ENCODE measurements around the gene IFI27.

- no peak for TF ChIP-seq CTCF (conservative IDR thresholded peaks at IDR 0.05; ENCODE audit: low read depth, low read length)
- TF ChIP-seq EZH2 (IDR thresholded peaks at IDR 0.05; ENCODE audit: borderline replicate concordance, low read depth, low read length, poor library complexity, severe bottlenecking): no peak
Measured at GRCh38 chr14:94139421-94139820, 28.9 kb downstream of the IFI27 start.
